PC-9 (cell line): ENCODE results near the gene MBNL1.

Experiments
- EZH2 ChIP-seq: fragments of 200-600 bp; sonication (generic); IDR thresholded peaks from 2 replicates; pipeline ENCODE4 v1.8.0; 2017; ENCODE audit warnings: antibody characterized with exemption, low read depth
- TF ChIP-seq, protein P1 (sequence below): fragments of 200-600 bp; sonication (generic); conservative IDR thresholded peaks from 2 replicates; pipeline ENCODE4 v1.6.1; 2017; ENCODE audit warnings: mixed run types, antibody characterized with exemption, mild to moderate bottlenecking, moderate library complexity

DNA sequence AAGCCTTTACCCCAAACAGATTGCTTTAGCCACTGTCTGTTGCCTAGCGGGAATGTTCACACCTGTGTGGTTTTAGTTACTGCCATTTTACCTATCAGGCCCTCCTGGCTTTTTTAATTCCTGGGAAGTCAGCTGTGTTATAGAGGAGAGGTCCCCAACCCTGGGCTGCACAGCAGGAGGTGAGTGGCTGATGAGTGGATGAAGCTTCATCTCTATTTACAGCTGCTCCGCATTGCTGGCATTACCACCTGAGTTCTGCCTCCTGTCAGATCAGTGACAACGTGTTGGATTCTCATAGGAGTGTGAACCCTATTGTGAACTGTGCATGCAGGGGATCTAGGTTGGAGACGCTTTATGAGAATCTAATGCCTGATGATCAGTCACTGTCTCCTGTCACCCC, 127.0 kb downstream of the MBNL1 start:
- TF ChIP-seq, protein P1, sequence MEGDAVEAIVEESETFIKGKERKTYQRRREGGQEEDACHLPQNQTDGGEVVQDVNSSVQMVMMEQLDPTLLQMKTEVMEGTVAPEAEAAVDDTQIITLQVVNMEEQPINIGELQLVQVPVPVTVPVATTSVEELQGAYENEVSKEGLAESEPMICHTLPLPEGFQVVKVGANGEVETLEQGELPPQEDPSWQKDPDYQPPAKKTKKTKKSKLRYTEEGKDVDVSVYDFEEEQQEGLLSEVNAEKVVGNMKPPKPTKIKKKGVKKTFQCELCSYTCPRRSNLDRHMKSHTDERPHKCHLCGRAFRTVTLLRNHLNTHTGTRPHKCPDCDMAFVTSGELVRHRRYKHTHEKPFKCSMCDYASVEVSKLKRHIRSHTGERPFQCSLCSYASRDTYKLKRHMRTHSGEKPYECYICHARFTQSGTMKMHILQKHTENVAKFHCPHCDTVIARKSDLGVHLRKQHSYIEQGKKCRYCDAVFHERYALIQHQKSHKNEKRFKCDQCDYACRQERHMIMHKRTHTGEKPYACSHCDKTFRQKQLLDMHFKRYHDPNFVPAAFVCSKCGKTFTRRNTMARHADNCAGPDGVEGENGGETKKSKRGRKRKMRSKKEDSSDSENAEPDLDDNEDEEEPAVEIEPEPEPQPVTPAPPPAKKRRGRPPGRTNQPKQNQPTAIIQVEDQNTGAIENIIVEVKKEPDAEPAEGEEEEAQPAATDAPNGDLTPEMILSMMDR = no peak
- no peak for TF ChIP-seq EZH2
